K562 (cell line): ENCODE data around the gene CCDC106. TPM values are rescaled to one million over a fixed set of nuclear protein-coding genes. Genes with fewer than 3 reads are reported as not detected.

Source experiments
- ATAC-seq: fragments of 200-7000 bp; cut with Tn5 transposase; 3 replicates; pipeline ENCODE4 v1.9.1; 2020; ENCODE audit warnings: moderate library complexity
- BruUV-seq: library from RNA; stranded (reverse); fragments of 400-500 nt; replicated peaks from 2 replicates; lab custom pipeline; 2021; lab: Mats Ljungman, UMichigan
- CTCF ChIA-PET: fragments of 300-600 bp; formaldehyde crosslinking; extraction: SDS; loops from one replicate; lab custom pipeline; 2021; ENCODE audit warnings: low intra/inter-chr PET ratio; lab: Yijun Ruan, JAX
- POLR2A ChIA-PET: fragments of 300-600, 350-650 bp; sonication (Branson Sonifier 250); formaldehyde crosslinking; extraction: SDS; loops from one replicate; lab custom pipeline; 2021; ENCODE audit warnings: antibody characterized with exemption, inconsistent platforms; lab: Yijun Ruan, JAX
- DNase-seq, 4 experiments: peaks; one replicate each; pipeline versions ENCODE4 v3.0.0 to v3.0.0-alpha.2; 2011 to 2018; ENCODE audit warnings: low spot score in 3 of 4, mixed read lengths in 3 of 4; ENCODE audit errors: extremely low read depth in 1 of 4
- FAIRE-seq: peaks from 2 replicates; lab custom pipeline; 2011; peaks lifted over from hg19 to GRCh38; lab: Jason Lieb, UNC
- H2AFZ ChIP-seq: 2 replicates; pipeline ENCODE4 v1.6.0; 2011; ENCODE audit warnings: low read depth, low read length, control low read depth, inconsistent platforms
- H3K27ac ChIP-seq: fragments of 200-600 bp; 3 replicates; pipeline ENCODE4 v1.8.0; 2011; ENCODE audit warnings: low read depth, mild to moderate bottlenecking, control low read depth, inconsistent platforms, low read length, moderate library complexity, mixed read lengths; ENCODE audit errors: extremely low read depth
- H3K27me3 ChIP-seq, 2 experiments: fragments of 300-600 bp in 1 of 2; 2 replicates in 1 of 2; 3 replicates in 1 of 2; pipeline versions ENCODE4 v1.6.0 to v1.8.0; 2011; ENCODE audit warnings: inconsistent platforms in 2 of 2, low read length in 2 of 2, mild to moderate bottlenecking in 1 of 2, mixed read lengths in 1 of 2, moderate library complexity in 1 of 2; ENCODE audit not compliant: control insufficient read depth in 2 of 2, insufficient read depth in 2 of 2
- H3K36me3 ChIP-seq: fragments of 300-600 bp; 3 replicates; pipeline ENCODE4 v1.8.0; 2011; ENCODE audit warnings: mild to moderate bottlenecking, low read length, inconsistent platforms; ENCODE audit not compliant: control insufficient read depth, insufficient read depth
- H3K4me1 ChIP-seq, 2 experiments: fragments of 200-600 bp in 1 of 2; replicated peaks in 1 of 2; 2 replicates in 1 of 2; 3 replicates in 1 of 2; pipeline versions ENCODE4 v1.5.1 to v1.8.0; 2011; ENCODE audit warnings: inconsistent platforms in 2 of 2, low read length in 2 of 2, mild to moderate bottlenecking in 1 of 2, mixed read lengths in 1 of 2, moderate library complexity in 1 of 2; ENCODE audit not compliant: control insufficient read depth in 2 of 2, insufficient read depth in 2 of 2
- H3K4me2 ChIP-seq: 2 replicates; pipeline ENCODE4 v1.6.1; 2011; ENCODE audit warnings: low read length, control low read depth, inconsistent platforms, mixed read lengths; ENCODE audit not compliant: insufficient read depth
- H3K4me3 ChIP-seq: fragments of 200-600 bp; sonication (generic), shearing (Covaris generic); 2 replicates; pipeline ENCODE4 v1.5.1; 2016; ENCODE audit warnings: control low read depth, inconsistent platforms
- H3K79me2 ChIP-seq: fragments of 200-600 bp; 3 replicates; pipeline ENCODE4 v1.8.0; 2011; ENCODE audit warnings: low read length, inconsistent platforms; ENCODE audit not compliant: control insufficient read depth, insufficient read depth
- H3K9ac ChIP-seq, 2 experiments: 2 replicates each; pipeline versions ENCODE4 v1.6.0 to v1.6.1; 2011; ENCODE audit warnings: low read depth in 2 of 2, low read length in 2 of 2, control low read depth in 1 of 2, inconsistent platforms in 1 of 2, mild to moderate bottlenecking in 1 of 2, mixed read lengths in 1 of 2; ENCODE audit not compliant: insufficient read depth in 1 of 2
- H3K9me1 ChIP-seq: one replicate; pipeline ENCODE4 v1.6.0; 2011; ENCODE audit warnings: inconsistent platforms, mild to moderate bottlenecking, low read length, moderate library complexity; ENCODE audit not compliant: control insufficient read depth, insufficient read depth
- H3K9me3 ChIP-seq: replicated peaks from 2 replicates; pipeline ENCODE4 v1.5.1; 2011; ENCODE audit warnings: low read depth, low read length, inconsistent platforms; ENCODE audit not compliant: control insufficient read depth, insufficient read depth
- H4K20me1 ChIP-seq: replicated peaks from 2 replicates; pipeline ENCODE4 v1.6.1; 2011; ENCODE audit warnings: low read length, inconsistent platforms, mixed read lengths; ENCODE audit not compliant: control insufficient read depth, insufficient read depth
- ARID3B ChIP-seq: fragments of 250-450 bp; sonication (Bioruptor Pico); IDR thresholded peaks from 2 replicates; pipeline ENCODE4 v1.4.0; 2020; ENCODE audit warnings: borderline replicate concordance
- ETS1 ChIP-seq: conservative IDR thresholded peaks from 2 replicates; pipeline ENCODE4 v1.6.1; 2011; ENCODE audit warnings: low read depth, mild to moderate bottlenecking, low read length; ENCODE audit not compliant: control insufficient read depth
- ILF3 ChIP-seq: fragments of 450-650 bp; IDR thresholded peaks from 2 replicates; pipeline ENCODE4 v1.6.1; 2018; ENCODE audit warnings: antibody characterized with exemption, mild to moderate bottlenecking, moderate library complexity, borderline replicate concordance
- KLF1 ChIP-seq: fragments of 450-650 bp; IDR thresholded peaks from 2 replicates; pipeline ENCODE4 v1.6.1; 2016; ENCODE audit warnings: missing genetic modification characterization, missing compliant biosample characterization
- ZNF507 ChIP-seq: conservative IDR thresholded peaks from 2 replicates; pipeline ENCODE4 v1.6.1; 2017; ENCODE audit warnings: missing genetic modification characterization, missing compliant biosample characterization
- ZNF57 ChIP-seq: fragments of 450-650 bp; formaldehyde crosslinking; IDR thresholded peaks from 2 replicates; pipeline ENCODE4 v1.4.0; 2020; ENCODE audit warnings: mild to moderate bottlenecking, moderate library complexity
- ZNF584 ChIP-seq: fragments of 200-800 bp; sonication (Bioruptor generic); IDR thresholded peaks from 2 replicates; pipeline ENCODE4 v1.6.1; 2016; ENCODE audit warnings: low read depth, mild to moderate bottlenecking, missing genetic modification characterization, missing compliant biosample characterization
- WGBS: fragments of 100-300 bp; shearing (Covaris generic); methylation state at CpG from one replicate; pipeline ENCODE4 v1.1.6; 2016; ENCODE audit warnings: low coverage, mixed read lengths; ENCODE audit not compliant: insufficient coverage; ENCODE audit errors: missing lambda C conversion rate; 5-methylcytosine and 5-hydroxymethylcytosine counted together
- in situ Hi-C: fragments of 300-500 bp; cut with MboI; formaldehyde crosslinking; loops from 4 replicates; pipeline ENCODE4 v1.15.0; 2018; ENCODE audit warnings: inconsistent platforms, mixed read lengths
- intact Hi-C: fragments of 100-400 bp; cut with micrococcal nuclease; formaldehyde crosslinking; loops from 2 replicates; pipeline ENCODE4 v1.14.2; 2022
- polyA plus RNA-seq, 8 experiments: library from polyadenylated mRNA; depleted of rRNA in 4 of 8; stranded (reverse) in 5 of 8; unstranded in 3 of 8; fragments of >200 nt; fragmentation: Nextera tagmentation in 2 of 8; fragmentation: Illumina TruSeq in 1 of 8; extraction: Ambion mirVana in 2 of 8; extraction: Trizol in 1 of 8; gene quantifications; 2 replicates each; pipeline versions ENCODE4 v1.2.1 to v1.2.3, GENCODE V29; 2011 to 2014; ENCODE audit warnings: inconsistent platforms in 1 of 8, missing spikeins in 1 of 8
- total RNA-seq, 7 experiments: library from RNA; depleted of rRNA in 6 of 7; stranded (reverse); fragments of >200 nt in 6 of 7; fragmentation: Illumina TruSeq in 2 of 7; extraction: Trizol in 2 of 7; gene quantifications; 2 replicates each; pipeline versions ENCODE4 v1.2.1 to v1.2.3, GENCODE V29; 2011 to 2021; ENCODE audit warnings: low replicate concordance in 1 of 7

The CCDC106 gene
- total and polyA plus RNA-seq, 9 of the 15 experiments (the other 6 are each of a cell fraction or from before 2014, with no cell fraction given), result 0.10 to 27.5 (median 15.0) TPM; not detected in 1

GRCh38 chr19:55611983-55612645 is 35.9 kb upstream of the CCDC106 start:
- CTCF ChIA-PET, result no interaction called here

More at GRCh38 chr19:55611983-55612645, 35.9 kb upstream of the CCDC106 start:
- Histone ChIP-seq H3K79me2 (peaks cover 8% of the 10 kb centered on the region), H3K9ac (no peak overlapping the region), H3K36me3 (peaks cover 30% of the 10 kb centered on the region; the same call in 2 of the 3 replicates), H3K27ac (no peak overlapping the region), H2AFZ (no peak overlapping the region), H3K9me3 (no peaks in the 10 kb centered on the region), H3K4me2 (no peak overlapping the region), H3K4me1 (peaks cover 0 to 5% of the 10 kb centered on the region in 2 experiments; a peak in 2 of 5 replicates), H3K9me1 (no peaks in the 10 kb centered on the region), H3K27me3 (no peaks in the 10 kb centered on the region), H3K4me3 (no peak overlapping the region), H4K20me1 (no peaks in the 10 kb centered on the region)
- WGBS, result 75% methylated on average over 3 of the region's 3 CpGs
- POLR2A ChIA-PET, result interaction anchor here (1.1 kb wide), 1 partner anchor 12 kb away, joined by 3 read pairs; the partner anchor contains the start of gene ZNF784
- in situ Hi-C loops (no loop called here), intact Hi-C loops (no loop called here)
- no peak for ATAC-seq
- TF ChIP-seq ZNF584 (CRISPR knock-in tag) (no peak), ZNF507 (no peak), KLF1 (tag) (no peak), ILF3 (no peak), ARID3B (no peak), ZNF57 (no peak), ETS1 (no peak)
- DNase-seq, result no peak
- FAIRE-seq, result no peak
- BruUV-seq, result no TSS peak
